Mesothelial cell of epicardium (in vitro differentiated cells): ENCODE results near the gene ZNFX1. TPM values are rescaled to one million over a fixed set of nuclear protein-coding genes. Genes with fewer than 3 reads are reported as not detected.
A peak's percentile ranks its signal among the peaks of the same experiment; 100 is the strongest.

Source experiments
- DNase-seq, 2 experiments: peaks; one replicate each; pipeline ENCODE4 v3.0.0; 2021; ENCODE audit warnings: low spot score in 2 of 2; ENCODE audit not compliant: unreplicated experiment in 2 of 2
- H3K27ac Mint-ChIP-seq: 2 replicates; pipeline ENCODE4 v1.8.0; 2021; ENCODE audit warnings: mixed read lengths
- H3K27me3 Mint-ChIP-seq: 2 replicates; pipeline ENCODE4 v1.8.0; 2021; ENCODE audit warnings: low read depth, mixed read lengths
- H3K36me3 Mint-ChIP-seq: 2 replicates; pipeline ENCODE4 v1.8.0; 2021; ENCODE audit warnings: mixed read lengths
- H3K4me1 Mint-ChIP-seq: 2 replicates; pipeline ENCODE4 v1.8.0; 2021; ENCODE audit warnings: mixed read lengths
- H3K4me3 Mint-ChIP-seq: 2 replicates; pipeline ENCODE4 v1.8.0; 2021; ENCODE audit warnings: mild to moderate bottlenecking, moderate library complexity, mixed read lengths
- H3K9me3 Mint-ChIP-seq: 2 replicates; pipeline ENCODE4 v1.8.0; 2021; ENCODE audit warnings: mixed read lengths
- CTCF ChIP-seq: fragments of 200-600 bp; sonication (generic); IDR thresholded peaks from one replicate; pipeline ENCODE4 v1.5.0; 2021; ENCODE audit warnings: antibody characterized with exemption; ENCODE audit not compliant: unreplicated experiment
- total RNA-seq: library from RNA; stranded (reverse); gene quantifications from 3 replicates; pipeline ENCODE4 v1.2.1, GENCODE V29; 2021

Gene ZNFX1
- total RNA-seq, 1 donor from 2014 or later: 16.8 TPM

DNA sequence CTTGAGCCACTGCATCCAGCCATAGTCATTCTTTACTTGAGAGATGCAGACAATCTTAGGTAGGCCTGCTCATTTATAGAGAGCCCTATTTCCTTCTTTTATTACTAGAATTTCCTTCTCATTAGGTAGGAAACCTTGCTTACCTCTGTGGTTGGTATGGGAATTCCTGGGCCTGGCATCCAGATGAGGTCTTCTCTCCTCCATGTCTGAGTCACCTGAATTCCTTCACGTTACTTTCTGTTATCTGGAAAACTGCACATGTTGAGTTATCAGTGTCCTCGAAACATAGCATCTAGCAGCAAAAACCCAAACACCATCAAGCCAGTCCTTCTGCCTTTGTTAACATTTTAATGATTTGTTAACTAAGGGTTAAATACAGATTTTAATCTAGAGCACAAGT lies 2.2 kb downstream of the ZNFX1 start:
- Mint-ChIP-seq H3K36me3 (peaks cover 42% of the 10 kb centered on the region), H3K27ac (peak overlapping the region; percentile 65), H3K4me1 (peaks cover 35% of the 10 kb centered on the region), H3K4me3 (no peak overlapping the region), H3K9me3 (peaks cover 3% of the 10 kb centered on the region), H3K27me3 (no peaks in the 10 kb centered on the region)
- DNase-seq: no peak
- no peak for TF ChIP-seq CTCF

DNA sequence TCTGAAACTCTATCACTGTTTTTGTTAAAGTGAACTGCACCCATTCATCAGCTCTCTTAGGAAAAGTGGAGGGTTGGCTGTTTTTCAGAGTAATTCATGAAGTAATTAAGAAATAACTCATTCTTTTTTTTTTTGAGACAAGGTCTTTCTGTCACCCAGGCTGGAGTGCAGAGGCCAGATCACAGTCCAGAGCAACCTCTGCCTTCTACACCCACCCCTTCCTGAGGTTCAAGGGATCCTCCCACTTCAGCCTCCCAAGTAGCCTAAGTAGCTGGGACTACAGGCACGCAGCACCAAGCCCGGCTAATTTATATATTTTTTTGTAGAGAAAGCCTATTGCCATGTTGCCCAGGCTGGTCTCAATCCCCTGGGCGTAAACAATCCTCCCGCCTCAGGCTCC lies 2.6 kb downstream of the ZNFX1 start:
- peak overlapping the region; percentile 65 for H3K27ac Mint-ChIP-seq
- no peak for DNase-seq
- no peak overlapping the region for H3K4me3 Mint-ChIP-seq
- no peak for TF ChIP-seq CTCF
- H3K9me3 Mint-ChIP-seq: peaks cover 1% of the 10 kb centered on the region
- H3K36me3 Mint-ChIP-seq: peaks cover 42% of the 10 kb centered on the region
- no peaks in the 10 kb centered on the region for H3K27me3 Mint-ChIP-seq
- peaks cover 33% of the 10 kb centered on the region for H3K4me1 Mint-ChIP-seq

- Mint-ChIP-seq H3K36me3 (peaks cover 40% of the 10 kb centered on the region), H3K4me3 (no peak overlapping the region), H3K27me3 (no peaks in the 10 kb centered on the region), H3K9me3 (peaks cover 4% of the 10 kb centered on the region), H3K27ac (no peak overlapping the region), H3K4me1 (peaks cover 19% of the 10 kb centered on the region)
- DNase-seq: no peak
- TF ChIP-seq CTCF: no peak
Observed at GRCh38 chr20:49273696-49274277, 4.1 kb downstream of the ZNFX1 start.

DNA sequence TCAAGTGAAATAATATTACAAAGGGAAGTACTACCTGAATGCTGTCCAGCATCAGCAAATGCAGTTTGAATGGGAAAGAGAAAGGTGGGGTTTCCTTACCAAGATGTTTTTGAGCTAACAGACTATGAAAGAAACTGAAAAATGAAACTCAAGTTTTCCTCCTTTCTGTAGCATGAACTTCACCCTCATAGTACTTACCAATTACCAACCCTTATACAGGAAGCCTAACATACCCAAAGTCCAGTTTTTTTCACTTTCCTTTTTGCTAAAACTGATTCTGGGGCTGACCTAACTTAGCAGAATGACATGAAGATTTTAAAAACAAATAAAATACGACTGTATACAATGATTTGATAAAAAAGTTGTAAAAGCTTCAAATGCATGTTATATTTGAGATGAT lies 5.2 kb downstream of the ZNFX1 start:
- no peaks in the 10 kb centered on the region for H3K27me3 Mint-ChIP-seq
- peaks cover 9% of the 10 kb centered on the region for H3K9me3 Mint-ChIP-seq
- peaks cover 45% of the 10 kb centered on the region for H3K36me3 Mint-ChIP-seq
- no peak overlapping the region for H3K27ac Mint-ChIP-seq
- H3K4me1 Mint-ChIP-seq: peaks cover 14% of the 10 kb centered on the region
- H3K4me3 Mint-ChIP-seq: no peak overlapping the region
- DNase-seq: no peak
- TF ChIP-seq CTCF: no peak

DNA sequence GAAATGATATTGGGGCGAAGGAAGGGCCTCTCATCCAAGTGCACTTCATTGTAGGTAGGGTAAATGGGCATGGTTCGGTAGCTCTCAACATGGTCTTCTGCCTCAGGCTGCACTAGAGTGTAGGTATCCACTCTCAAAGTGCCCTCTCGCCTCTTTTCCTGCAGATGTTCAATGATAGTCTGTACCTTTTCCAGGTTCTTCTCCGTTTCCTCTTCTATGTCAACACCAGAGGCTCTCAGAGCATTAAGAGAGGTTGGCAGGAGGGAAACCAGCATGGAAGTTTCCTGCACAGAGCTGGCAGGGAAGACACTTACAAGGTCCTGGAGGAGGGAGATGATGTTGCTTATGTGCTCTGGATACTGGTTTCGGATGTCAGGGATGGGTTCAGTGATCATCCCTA lies 7.1 kb downstream of the ZNFX1 start:
- Mint-ChIP-seq H3K36me3 (peaks cover 46% of the 10 kb centered on the region), H3K9me3 (peaks cover 9% of the 10 kb centered on the region), H3K4me3 (no peak overlapping the region), H3K27me3 (no peaks in the 10 kb centered on the region), H3K4me1 (peaks cover 2% of the 10 kb centered on the region), H3K27ac (no peak overlapping the region)
- no peak for TF ChIP-seq CTCF
- DNase-seq: no peak

DNA sequence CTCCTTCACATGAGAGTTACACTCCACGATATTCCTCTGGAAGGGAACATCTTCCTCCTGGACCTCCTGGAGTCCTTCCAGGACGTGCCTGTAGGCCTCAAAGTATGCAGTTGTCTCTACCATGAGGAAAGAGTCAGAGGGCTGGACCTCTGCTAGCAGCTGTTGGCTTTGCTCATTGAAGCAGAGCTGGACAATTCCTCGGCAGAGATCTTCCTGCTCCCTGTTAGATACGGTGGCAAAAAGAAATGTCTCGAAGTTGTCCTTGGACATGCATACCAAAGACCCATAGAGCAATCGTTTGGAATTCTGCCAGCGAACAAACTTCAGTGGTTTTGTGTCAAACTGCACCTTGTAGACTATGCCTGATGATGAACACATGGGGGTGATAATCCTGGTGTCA lies 7.7 kb downstream of the ZNFX1 start:
- no peak for DNase-seq
- Mint-ChIP-seq H3K36me3 (peaks cover 44% of the 10 kb centered on the region), H3K27ac (no peak overlapping the region), H3K9me3 (peaks cover 9% of the 10 kb centered on the region), H3K4me3 (no peak overlapping the region), H3K4me1 (peaks cover 2% of the 10 kb centered on the region), H3K27me3 (no peaks in the 10 kb centered on the region)
- no peak for TF ChIP-seq CTCF
